ENCODE results near the gene SLC2A13. TPM values are rescaled to one million over a fixed set of nuclear protein-coding genes. Genes with fewer than 3 reads are reported as not detected.

Gene SLC2A13
- total and polyA plus RNA-seq, 8 donors: 0.93 to 87.5 (median 4.0) TPM

- H3K9me3 ChIP-seq: no peaks in the 10 kb centered on the region
- DNase-seq: no peak
- WGBS, 5 donors: 32 to 61% (median 43%) methylated on average over 2 of the region's 2 CpGs
- H3K27me3 ChIP-seq: no peaks in the 10 kb centered on the region
- no peak overlapping the region for H3K27ac ChIP-seq
- intact Hi-C loops (cut with DNase I; ENCODE audit: low total_unique reads): no loop called here
- H3K36me3 ChIP-seq: no peaks in the 10 kb centered on the region
- H3K4me3 ChIP-seq: no peak overlapping the region
- no peaks in the 10 kb centered on the region for H3K4me1 ChIP-seq
- TF ChIP-seq, protein P1, sequence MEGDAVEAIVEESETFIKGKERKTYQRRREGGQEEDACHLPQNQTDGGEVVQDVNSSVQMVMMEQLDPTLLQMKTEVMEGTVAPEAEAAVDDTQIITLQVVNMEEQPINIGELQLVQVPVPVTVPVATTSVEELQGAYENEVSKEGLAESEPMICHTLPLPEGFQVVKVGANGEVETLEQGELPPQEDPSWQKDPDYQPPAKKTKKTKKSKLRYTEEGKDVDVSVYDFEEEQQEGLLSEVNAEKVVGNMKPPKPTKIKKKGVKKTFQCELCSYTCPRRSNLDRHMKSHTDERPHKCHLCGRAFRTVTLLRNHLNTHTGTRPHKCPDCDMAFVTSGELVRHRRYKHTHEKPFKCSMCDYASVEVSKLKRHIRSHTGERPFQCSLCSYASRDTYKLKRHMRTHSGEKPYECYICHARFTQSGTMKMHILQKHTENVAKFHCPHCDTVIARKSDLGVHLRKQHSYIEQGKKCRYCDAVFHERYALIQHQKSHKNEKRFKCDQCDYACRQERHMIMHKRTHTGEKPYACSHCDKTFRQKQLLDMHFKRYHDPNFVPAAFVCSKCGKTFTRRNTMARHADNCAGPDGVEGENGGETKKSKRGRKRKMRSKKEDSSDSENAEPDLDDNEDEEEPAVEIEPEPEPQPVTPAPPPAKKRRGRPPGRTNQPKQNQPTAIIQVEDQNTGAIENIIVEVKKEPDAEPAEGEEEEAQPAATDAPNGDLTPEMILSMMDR (IDR thresholded peaks at IDR 0.05): no peak
- TF ChIP-seq POLR2A (IDR thresholded peaks at IDR 0.05): no peak
- no peak for TF ChIP-seq POLR2AphosphoS5 (IDR thresholded peaks at IDR 0.05)
- no peak for TF ChIP-seq EP300 (IDR thresholded peaks at IDR 0.05)
Measured at GRCh38 chr12:39986674-39987073, 119.2 kb downstream of the SLC2A13 start.

DNA sequence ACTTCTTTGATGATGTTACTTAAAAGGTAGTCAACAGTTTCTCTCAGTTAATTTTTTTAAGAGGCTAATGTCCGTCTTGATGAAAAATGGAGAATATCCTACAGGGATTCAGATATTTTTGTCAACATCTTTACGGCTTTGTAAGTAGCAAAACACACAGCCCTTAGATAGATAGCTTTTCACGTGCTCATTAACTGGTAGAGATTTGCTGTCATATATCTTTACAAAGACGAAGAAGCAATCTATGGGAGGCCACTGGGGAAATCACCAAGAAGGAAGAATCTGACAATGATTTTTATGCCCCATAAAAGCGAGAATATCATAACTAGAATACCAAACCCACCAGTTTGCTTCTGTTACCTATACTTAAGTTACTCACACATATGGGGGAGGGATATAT lies 121.2 kb downstream of the SLC2A13 start:
- no peaks in the 10 kb centered on the region for H3K9me3 ChIP-seq
- no peak overlapping the region for H3K27ac ChIP-seq
- no peak overlapping the region for H3K4me3 ChIP-seq
- intact Hi-C loops (cut with DNase I; ENCODE audit: low total_unique reads): no loop called here
- H3K36me3 ChIP-seq: no peaks in the 10 kb centered on the region
- H3K4me1 ChIP-seq: no peaks in the 10 kb centered on the region
- TF ChIP-seq POLR2AphosphoS5 (IDR thresholded peaks at IDR 0.05): no peak
- TF ChIP-seq, protein P1 (IDR thresholded peaks at IDR 0.05): no peak
- no peak for TF ChIP-seq EP300 (IDR thresholded peaks at IDR 0.05)
- TF ChIP-seq POLR2A (IDR thresholded peaks at IDR 0.05): no peak
- no peak for DNase-seq
- no peaks in the 10 kb centered on the region for H3K27me3 ChIP-seq
- WGBS, 5 donors: 84 to 97% (median 86%) methylated on average over 5 of the region's 5 CpGs

DNA sequence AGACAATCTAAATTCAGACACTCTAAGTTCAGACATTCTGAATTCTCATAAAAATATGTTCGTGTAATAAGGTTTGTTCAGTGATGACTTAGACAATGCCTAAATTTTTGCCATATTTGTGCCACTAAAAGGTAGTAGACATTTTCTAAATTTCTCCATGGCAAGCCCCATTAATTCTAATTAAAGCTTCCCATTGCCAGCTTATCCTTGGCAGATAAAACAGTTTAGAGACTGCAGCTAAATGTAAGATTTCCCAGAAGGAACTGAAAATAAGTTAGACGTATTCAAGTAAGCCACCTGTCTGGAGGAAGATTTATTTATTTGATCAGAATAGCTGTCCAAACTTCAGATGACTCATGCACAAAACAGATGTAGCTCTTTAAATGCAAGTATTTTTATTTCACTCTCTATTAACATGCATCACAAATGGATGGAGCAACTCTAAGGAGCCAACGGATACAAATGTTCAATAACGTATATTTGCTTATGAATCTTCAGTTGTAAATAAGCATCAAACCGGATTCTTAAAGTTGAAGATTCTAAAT lies 130.4 kb downstream of the SLC2A13 start:
- no peaks in the 10 kb centered on the region for H3K36me3 ChIP-seq
- no peaks in the 10 kb centered on the region for H3K4me1 ChIP-seq
- TF ChIP-seq POLR2AphosphoS5 (IDR thresholded peaks at IDR 0.05) (no peak), POLR2A (IDR thresholded peaks at IDR 0.05) (no peak), EP300 (IDR thresholded peaks at IDR 0.05) (no peak)
- TF ChIP-seq, protein P1 (IDR thresholded peaks at IDR 0.05): no peak
- H3K4me3 ChIP-seq: no peak overlapping the region
- intact Hi-C loops (cut with DNase I; ENCODE audit: low total_unique reads): no loop called here
- no peak overlapping the region for H3K27ac ChIP-seq
- no peaks in the 10 kb centered on the region for H3K9me3 ChIP-seq
- H3K27me3 ChIP-seq: no peaks in the 10 kb centered on the region
- no peak for DNase-seq
- WGBS, 5 donors: 75 to 84% (median 82%) methylated on average over 5 of the region's 5 CpGs

DNA sequence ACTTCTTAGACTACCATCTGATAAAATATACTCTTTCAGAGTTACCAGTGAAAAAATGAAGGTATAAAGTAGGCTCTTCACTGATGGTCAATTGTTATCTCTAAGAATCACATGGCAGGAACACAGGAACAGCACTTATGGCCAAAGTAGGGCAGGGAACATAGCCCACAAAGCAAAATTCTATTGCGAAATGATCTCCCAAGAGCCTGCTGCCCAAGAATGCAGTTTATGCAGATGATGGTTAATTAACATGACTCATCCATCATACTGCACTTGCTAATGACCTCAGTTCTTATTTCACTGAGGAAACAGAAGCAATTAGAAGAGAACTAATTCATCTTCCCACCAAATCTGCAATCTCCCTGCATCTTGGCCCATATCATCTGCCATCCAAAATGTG lies 133.8 kb downstream of the SLC2A13 start:
- H3K4me1 ChIP-seq: no peaks in the 10 kb centered on the region
- no peaks in the 10 kb centered on the region for H3K9me3 ChIP-seq
- no peak for DNase-seq
- TF ChIP-seq POLR2A (IDR thresholded peaks at IDR 0.05) (no peak), EP300 (IDR thresholded peaks at IDR 0.05) (no peak), POLR2AphosphoS5 (IDR thresholded peaks at IDR 0.05) (no peak)
- TF ChIP-seq, protein P1 (IDR thresholded peaks at IDR 0.05): no peak
- no peak overlapping the region for H3K4me3 ChIP-seq
- H3K36me3 ChIP-seq: no peaks in the 10 kb centered on the region
- H3K27me3 ChIP-seq: no peaks in the 10 kb centered on the region
- no peak overlapping the region for H3K27ac ChIP-seq
- intact Hi-C loops (cut with DNase I; ENCODE audit: low total_unique reads): no loop called here
- 42 to 100% (median 95%) methylated on average over 1 of the region's 1 CpG for WGBS, 5 donors
